HCT116 (cell line): ENCODE measurements around the gene MSH3. TPM values are rescaled to one million over a fixed set of nuclear protein-coding genes. Genes with fewer than 3 reads are reported as not detected.

Experiments used
- ATAC-seq: fragments of 200-7000 bp; cut with Tn5 transposase; 2 replicates; pipeline ENCODE4 v1.9.1; 2020; ENCODE audit warnings: mild to moderate bottlenecking, moderate library complexity
- BruUV-seq: library from RNA; stranded (reverse); fragments of 400-500 nt; replicated peaks from 2 replicates; lab custom pipeline; 2021; lab: Mats Ljungman, UMichigan
- CTCF ChIA-PET: fragments of 300-600 bp; sonication (Branson Sonifier 250); formaldehyde crosslinking; loops from one replicate; lab custom pipeline; 2021; ENCODE audit warnings: antibody characterized with exemption; lab: Charles Lee
- POLR2A ChIA-PET: fragments of 300-600, 350-600 bp; sonication (Branson Sonifier 250); formaldehyde crosslinking; loops from one replicate; lab custom pipeline; 2021; ENCODE audit warnings: antibody characterized with exemption; lab: Charles Lee
- RAD21 ChIA-PET, 2 experiments: fragments of 300-600 bp; sonication (Branson Sonifier 250); formaldehyde crosslinking; loops; one replicate each; lab custom pipeline; 2023; ENCODE audit warnings: low total read pairs in 2 of 2; ENCODE audit not compliant: uncharacterized antibody in 2 of 2, unreplicated experiment in 2 of 2, low non-redundant PET in 1 of 2; lab: Charles Lee
- DNase-seq: peaks from one replicate; pipeline ENCODE4 v3.0.0-alpha.2; 2010; ENCODE audit warnings: low read depth, low spot score
- H2AFZ ChIP-seq: fragments of 200-600 bp; shearing (Covaris generic), sonication (generic); 2 replicates; pipeline ENCODE4 v1.6.1; 2017; ENCODE audit warnings: low read depth, mixed run types, mixed read lengths, antibody characterized with exemption, low read length; ENCODE audit not compliant: poor library complexity, severe bottlenecking
- H3K27ac ChIP-seq: 2 replicates; pipeline ENCODE4 v1.5.1; 2012; ENCODE audit warnings: low read depth, low read length
- H3K27me3 ChIP-seq: fragments of 200-600 bp; sonication (generic); 2 replicates; pipeline ENCODE4 v1.6.1; 2016; ENCODE audit warnings: mixed run types, low read length, mixed read lengths; ENCODE audit not compliant: insufficient read depth
- H3K36me3 ChIP-seq, 2 experiments: fragments of 200-500 bp in 1 of 2; fragments of 200-600 bp in 1 of 2; sonication (Bioruptor generic) in 1 of 2; sonication (generic) in 1 of 2; 2 replicates each; pipeline versions ENCODE4 v1.5.1 to v1.6.1; 2014 to 2016; ENCODE audit warnings: low read length in 2 of 2, inconsistent platforms in 1 of 2, mixed read lengths in 1 of 2, mixed run types in 1 of 2; ENCODE audit not compliant: insufficient read depth in 2 of 2, control insufficient read depth in 1 of 2
- H3K4me1 ChIP-seq, 2 experiments: fragments of 200-600 bp in 1 of 2; sonication (generic) in 1 of 2; 2 replicates each; pipeline versions ENCODE4 v1.5.1 to v1.6.1; 2012 to 2017; ENCODE audit warnings: low read length in 2 of 2, inconsistent platforms in 1 of 2, mild to moderate bottlenecking in 1 of 2, mixed read lengths in 1 of 2, mixed run types in 1 of 2, moderate library complexity in 1 of 2; ENCODE audit not compliant: insufficient read depth in 2 of 2, control insufficient read depth in 1 of 2
- H3K4me2 ChIP-seq: fragments of 200-600 bp; sonication (generic); 2 replicates; pipeline ENCODE4 v1.6.1; 2017; ENCODE audit warnings: mixed run types, low read length, mixed read lengths
- H3K4me3 ChIP-seq, 2 experiments: fragments of 200-600 bp in 1 of 2; sonication (generic) in 1 of 2; replicated peaks in 1 of 2; 2 replicates each; pipeline ENCODE4 v1.5.1; 2011 to 2016; ENCODE audit warnings: low read length in 2 of 2, control low read depth in 1 of 2, low read depth in 1 of 2, mild to moderate bottlenecking in 1 of 2, mixed read lengths in 1 of 2, mixed run types in 1 of 2
- H3K79me2 ChIP-seq: fragments of 200-600 bp; sonication (generic); 2 replicates; pipeline ENCODE4 v1.6.1; 2017; ENCODE audit warnings: mild to moderate bottlenecking, mixed run types, low read length, moderate library complexity, mixed read lengths; ENCODE audit not compliant: insufficient read depth
- H3K9ac ChIP-seq: fragments of 200-600 bp; sonication (generic); 2 replicates; pipeline ENCODE4 v1.6.1; 2016; ENCODE audit warnings: low read length, mixed read lengths
- H3K9me2 ChIP-seq: fragments of 200-600 bp; sonication (generic), shearing (Covaris generic); 2 replicates; pipeline ENCODE4 v1.6.1; 2017; ENCODE audit warnings: mixed run types, mild to moderate bottlenecking, moderate library complexity; ENCODE audit not compliant: insufficient read depth
- H3K9me3 ChIP-seq, 2 experiments: fragments of 200-500 bp in 1 of 2; fragments of 200-600 bp in 1 of 2; sonication (Bioruptor generic) in 1 of 2; sonication (generic) in 1 of 2; 2 replicates each; pipeline ENCODE4 v1.6.1; 2014 to 2017; ENCODE audit warnings: low read length in 2 of 2, mixed read lengths in 2 of 2, inconsistent platforms in 1 of 2, low read depth in 1 of 2, mild to moderate bottlenecking in 1 of 2, mixed run types in 1 of 2, moderate library complexity in 1 of 2; ENCODE audit not compliant: control insufficient read depth in 1 of 2, insufficient read depth in 1 of 2
- H4K20me1 ChIP-seq: fragments of 200-600 bp; sonication (generic), shearing (Covaris generic); 2 replicates; pipeline ENCODE4 v1.6.1; 2017; ENCODE audit warnings: mixed run types, mild to moderate bottlenecking, moderate library complexity; ENCODE audit not compliant: insufficient read depth
- ATF3 ChIP-seq: IDR thresholded peaks from 2 replicates; pipeline ENCODE4 v1.6.1; 2012
- CBX3 ChIP-seq: IDR thresholded peaks from 2 replicates; pipeline ENCODE4 v1.6.1; 2012; ENCODE audit warnings: low read depth
- CEBPB ChIP-seq: IDR thresholded peaks from 2 replicates; pipeline ENCODE4 v1.6.1; 2012; ENCODE audit warnings: low read depth
- EGR1 ChIP-seq: IDR thresholded peaks from 2 replicates; pipeline ENCODE4 v1.6.1; 2012; ENCODE audit warnings: low read depth
- ELF1 ChIP-seq: IDR thresholded peaks from 2 replicates; pipeline ENCODE4 v1.6.1; 2012; ENCODE audit warnings: low read depth, borderline replicate concordance
- EZH2 ChIP-seq: fragments of 200-600 bp; sonication (generic); IDR thresholded peaks from 2 replicates; pipeline ENCODE4 v1.6.1; 2017; ENCODE audit warnings: antibody characterized with exemption, mixed run types
- EZH2phosphoT487 ChIP-seq: fragments of 200-600 bp; IDR thresholded peaks from 2 replicates; pipeline ENCODE4 v1.6.1; 2018; ENCODE audit warnings: antibody characterized with exemption, borderline replicate concordance
- FOSL1 ChIP-seq: IDR thresholded peaks from 2 replicates; pipeline ENCODE4 v1.6.1; 2012; ENCODE audit warnings: low read depth
- JUND ChIP-seq: IDR thresholded peaks from 2 replicates; pipeline ENCODE4 v1.6.1; 2012
- POLR2A ChIP-seq: IDR thresholded peaks from 2 replicates; pipeline ENCODE4 v1.7.0; 2011; ENCODE audit warnings: borderline replicate concordance; ENCODE audit not compliant: insufficient read depth, insufficient read length; ENCODE audit errors: extremely low read depth
- REST ChIP-seq: IDR thresholded peaks from 2 replicates; pipeline ENCODE4 v1.6.1; 2012; ENCODE audit warnings: low read depth
- SP1 ChIP-seq: IDR thresholded peaks from 2 replicates; pipeline ENCODE4 v1.6.1; 2012; ENCODE audit warnings: low read depth
- SRF ChIP-seq: IDR thresholded peaks from 2 replicates; pipeline ENCODE4 v1.6.1; 2012; ENCODE audit warnings: low read depth
- TCF7L2 ChIP-seq: IDR thresholded peaks from 2 replicates; pipeline ENCODE4 v1.7.0; 2011; ENCODE audit warnings: borderline replicate concordance, inconsistent platforms; ENCODE audit not compliant: insufficient read depth, insufficient read length; ENCODE audit errors: extremely low read depth
- ZFX ChIP-seq: fragments of 450-650 bp; IDR thresholded peaks from 2 replicates; pipeline ENCODE4 v1.6.1; 2017
- intact Hi-C: fragments of 100-400 bp; cut with micrococcal nuclease; formaldehyde crosslinking; loops from 2 replicates; pipeline ENCODE4 v1.10.0; 2022
- total RNA-seq: library from RNA; stranded (reverse); gene quantifications from one replicate; pipeline ENCODE4 v1.2.1, GENCODE V29; 2021; ENCODE audit not compliant: unreplicated experiment
- TF ChIP-seq, protein P1 (sequence below), 3 experiments: fragments of 200-600 bp in 1 of 3; sonication (generic) in 1 of 3; IDR thresholded peaks in 2 of 3; conservative IDR thresholded peaks in 1 of 3; 2 replicates each; pipeline ENCODE4 v1.5.1; 2012 to 2017; ENCODE audit warnings: low read depth in 2 of 3, low read length in 2 of 3, antibody characterized with exemption in 1 of 3, borderline replicate concordance in 1 of 3, control low read depth in 1 of 3, mild to moderate bottlenecking in 1 of 3, mixed read lengths in 1 of 3, mixed run types in 1 of 3, moderate library complexity in 1 of 3; ENCODE audit not compliant: insufficient read depth in 1 of 3

Gene MSH3
- total RNA-seq, 1 experiment from 2014 or later = 4.9 TPM

DNA sequence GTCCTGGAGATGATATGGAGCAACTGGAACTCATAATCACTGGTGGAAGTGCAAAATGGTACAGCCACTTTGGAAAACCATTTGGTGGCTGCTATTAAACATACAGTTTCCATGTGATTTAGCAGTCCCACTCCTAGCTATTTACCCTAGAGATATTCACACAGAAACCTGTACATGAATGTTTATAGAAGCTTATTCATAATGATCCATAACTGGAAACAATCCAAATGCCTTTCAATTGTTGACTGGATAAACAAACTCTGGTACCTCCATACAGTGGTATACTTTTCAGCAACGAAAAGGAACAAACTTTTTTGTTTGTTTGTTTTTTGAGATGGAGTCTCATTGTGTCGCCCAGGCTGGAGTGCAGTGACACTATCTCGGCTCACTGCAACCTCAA lies 258.0 kb downstream of the MSH3 start:
- TF ChIP-seq EGR1 = no peak
- no peak for TF ChIP-seq EZH2
- TF ChIP-seq SP1 = no peak
- TF ChIP-seq CBX3 = no peak
- TF ChIP-seq CEBPB = no peak
- CTCF ChIA-PET = no interaction called here
- no peaks in the 10 kb centered on the region for H4K20me1 ChIP-seq

DNA sequence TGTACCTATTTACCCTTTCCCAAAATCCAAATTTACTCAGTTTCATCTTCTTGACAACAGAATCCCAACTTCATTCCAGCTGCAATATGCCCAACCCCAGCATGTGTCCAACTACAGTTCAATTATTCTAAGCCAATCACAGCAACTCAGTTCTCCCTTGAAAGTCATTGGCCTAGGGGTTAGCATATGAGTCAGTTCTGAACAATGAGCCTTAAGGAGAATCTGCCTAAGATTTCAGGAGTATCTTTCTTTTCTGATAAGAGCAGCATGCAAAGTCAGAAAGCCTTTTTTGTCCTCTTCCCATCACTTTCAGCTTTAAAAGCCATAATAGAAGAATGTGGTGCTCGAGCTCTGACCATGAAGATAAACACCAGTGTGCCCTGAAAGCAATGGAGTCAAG lies 261.3 kb downstream of the MSH3 start:
- no TSS peak for BruUV-seq
- RAD21 ChIA-PET = no interaction called here
- no peak overlapping the region for H3K4me3 ChIP-seq
- DNase-seq (no peak), ATAC-seq (no peak)
- no peaks in the 10 kb centered on the region for H3K4me1 ChIP-seq
- TF ChIP-seq EGR1 (no peak), POLR2A (no peak), JUND (no peak), REST (no peak), SRF (no peak), TCF7L2 (no peak), ELF1 (no peak), EZH2phosphoT487 (no peak), FOSL1 (no peak), SP1 (no peak), ATF3 (no peak), ZFX (no peak)
- TF ChIP-seq, protein P1, sequence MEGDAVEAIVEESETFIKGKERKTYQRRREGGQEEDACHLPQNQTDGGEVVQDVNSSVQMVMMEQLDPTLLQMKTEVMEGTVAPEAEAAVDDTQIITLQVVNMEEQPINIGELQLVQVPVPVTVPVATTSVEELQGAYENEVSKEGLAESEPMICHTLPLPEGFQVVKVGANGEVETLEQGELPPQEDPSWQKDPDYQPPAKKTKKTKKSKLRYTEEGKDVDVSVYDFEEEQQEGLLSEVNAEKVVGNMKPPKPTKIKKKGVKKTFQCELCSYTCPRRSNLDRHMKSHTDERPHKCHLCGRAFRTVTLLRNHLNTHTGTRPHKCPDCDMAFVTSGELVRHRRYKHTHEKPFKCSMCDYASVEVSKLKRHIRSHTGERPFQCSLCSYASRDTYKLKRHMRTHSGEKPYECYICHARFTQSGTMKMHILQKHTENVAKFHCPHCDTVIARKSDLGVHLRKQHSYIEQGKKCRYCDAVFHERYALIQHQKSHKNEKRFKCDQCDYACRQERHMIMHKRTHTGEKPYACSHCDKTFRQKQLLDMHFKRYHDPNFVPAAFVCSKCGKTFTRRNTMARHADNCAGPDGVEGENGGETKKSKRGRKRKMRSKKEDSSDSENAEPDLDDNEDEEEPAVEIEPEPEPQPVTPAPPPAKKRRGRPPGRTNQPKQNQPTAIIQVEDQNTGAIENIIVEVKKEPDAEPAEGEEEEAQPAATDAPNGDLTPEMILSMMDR (IDR thresholded peaks at IDR 0.05 in 2 of 3, conservative IDR thresholded peaks at IDR 0.05 in 1 of 3; ENCODE audit: borderline replicate concordance in 1 of 3, insufficient read depth in 1 of 3, low read depth in 2 of 3, low read length in 2 of 3) = no peak
- no peak overlapping the region for H3K9ac ChIP-seq
- intact Hi-C loops = no loop called here
- no peaks in the 10 kb centered on the region for H3K9me2 ChIP-seq
- no peaks in the 10 kb centered on the region for H3K27me3 ChIP-seq
- H3K27ac ChIP-seq = no peak overlapping the region
- no peaks in the 10 kb centered on the region for H4K20me1 ChIP-seq
- no peak overlapping the region for H3K4me2 ChIP-seq
- CTCF ChIA-PET = no interaction called here
- no peaks in the 10 kb centered on the region for H3K9me3 ChIP-seq
- H2AFZ ChIP-seq = no peak overlapping the region
- H3K79me2 ChIP-seq = no peaks in the 10 kb centered on the region
- POLR2A ChIA-PET = no interaction called here
- H3K36me3 ChIP-seq = no peaks in the 10 kb centered on the region

More for the DNA sequence above, 258.0 kb downstream of the MSH3 start:
- H3K4me2 ChIP-seq = no peak overlapping the region
- ChIA-PET POLR2A (no interaction called here), RAD21 (no interaction called here)
- H3K9me2 ChIP-seq = no peaks in the 10 kb centered on the region
- H3K4me3 ChIP-seq = no peak overlapping the region
- ATAC-seq (no peak), DNase-seq (no peak)
- no peaks in the 10 kb centered on the region for H3K4me1 ChIP-seq
- no peaks in the 10 kb centered on the region for H3K9me3 ChIP-seq
- no peak overlapping the region for H2AFZ ChIP-seq
- H3K27me3 ChIP-seq = no peaks in the 10 kb centered on the region
- H3K79me2 ChIP-seq = no peaks in the 10 kb centered on the region
- H3K36me3 ChIP-seq = no peaks in the 10 kb centered on the region
- no peak overlapping the region for H3K9ac ChIP-seq
- no TSS peak for BruUV-seq
- H3K27ac ChIP-seq = no peak overlapping the region
- intact Hi-C loops = no loop called here
